Right renal pelvis (tissue), 4 donors: Measurements from ENCODE around the gene CLEC20A. TPM values are rescaled to one million over a fixed set of nuclear protein-coding genes. Genes with fewer than 3 reads are reported as not detected.

Source experiments
- DNase-seq, 4 donors: peaks; one replicate each; pipeline ENCODE4 v3.0.0-alpha.2; 2013; ENCODE audit warnings: low read depth in 4 of 4, low spot score in 3 of 4, missing footprints in 1 of 4
- polyA plus RNA-seq, 4 donors: library from polyadenylated mRNA; unstranded; fragments of 120-200 nt; gene quantifications; one replicate each; pipeline ENCODE4 v1.2.1, GENCODE V29; 2013; ENCODE audit not compliant: insufficient read length in 4 of 4

The CLEC20A gene
- polyA plus RNA-seq, 4 donors: 0.22 to 0.63 (median 0.34) TPM

DNA sequence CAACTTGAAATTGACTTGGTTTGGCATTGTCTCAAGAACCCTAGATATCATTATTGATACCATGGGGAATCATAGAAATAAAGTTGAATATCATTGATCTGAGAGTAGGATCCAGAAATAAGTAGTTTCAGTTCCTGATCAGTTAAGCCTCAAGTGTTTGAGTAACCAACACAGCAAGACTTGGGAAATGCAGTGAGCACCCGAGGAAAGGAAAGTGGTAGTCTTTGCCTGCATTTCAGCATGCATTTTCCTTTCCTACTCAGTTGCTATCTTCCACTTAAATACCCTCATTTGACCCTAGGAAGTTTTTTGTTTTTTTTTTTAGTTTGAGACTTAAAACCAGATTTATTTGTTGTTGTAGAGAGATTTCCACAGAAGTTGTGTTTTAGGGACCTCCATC is 18.9 kb downstream of the CLEC20A start:
- no peak for DNase-seq

- DNase-seq: no peak
Measured at GRCh38 chr1:178477373-178477772, 19.4 kb downstream of the CLEC20A start.

DNA sequence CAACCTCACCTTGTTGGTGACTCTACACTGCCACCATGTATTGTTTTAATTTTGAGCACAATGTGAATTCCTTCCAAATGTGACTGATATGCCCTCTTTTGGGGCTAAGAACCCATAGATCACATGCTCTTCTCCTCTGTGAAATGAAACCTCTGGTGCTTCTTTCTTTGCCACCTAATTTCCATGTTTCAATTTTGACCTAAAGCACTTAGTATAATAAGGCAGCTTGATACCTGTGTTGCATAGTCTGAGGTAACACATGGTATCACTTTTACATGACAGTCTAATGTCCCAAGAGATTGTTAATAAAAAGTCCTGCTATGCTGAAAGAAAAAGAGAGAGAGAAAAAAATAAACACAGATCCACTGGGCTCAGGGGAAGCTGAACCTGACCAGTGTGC is 24.2 kb downstream of the CLEC20A start:
- DNase-seq: no peak

DNA sequence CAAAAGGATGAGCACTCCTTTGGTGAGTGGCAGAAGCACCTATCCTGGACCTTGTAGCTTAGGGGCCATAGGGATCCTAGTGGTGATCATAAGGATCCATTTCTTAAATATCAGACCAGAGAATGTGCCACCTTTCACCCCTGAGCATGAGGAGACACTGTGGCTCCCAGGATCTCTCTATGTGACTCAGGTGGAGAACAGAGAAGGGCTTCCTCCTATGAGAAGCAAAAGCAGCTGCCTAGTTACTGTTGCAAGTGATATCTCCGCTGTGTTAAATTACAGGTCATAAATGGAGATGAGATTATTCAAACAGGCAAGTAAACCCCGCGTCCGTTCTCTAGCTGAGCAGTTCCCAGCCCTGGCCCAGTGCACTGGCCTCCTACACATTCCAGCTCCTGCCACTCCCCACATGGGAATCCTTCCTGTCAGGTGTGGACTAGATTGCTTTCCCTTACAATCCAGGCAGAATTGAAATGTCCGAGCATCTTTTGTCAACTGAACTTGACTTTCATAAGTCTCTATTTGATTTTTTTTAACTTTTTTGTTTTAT is 26.3 kb downstream of the CLEC20A start:
- DNase-seq: peak; percentile 23 to 59 (median 42)

GRCh38 chr1:178467837-178468236 is 28.9 kb downstream of the CLEC20A start:
- DNase-seq: no peak

DNA sequence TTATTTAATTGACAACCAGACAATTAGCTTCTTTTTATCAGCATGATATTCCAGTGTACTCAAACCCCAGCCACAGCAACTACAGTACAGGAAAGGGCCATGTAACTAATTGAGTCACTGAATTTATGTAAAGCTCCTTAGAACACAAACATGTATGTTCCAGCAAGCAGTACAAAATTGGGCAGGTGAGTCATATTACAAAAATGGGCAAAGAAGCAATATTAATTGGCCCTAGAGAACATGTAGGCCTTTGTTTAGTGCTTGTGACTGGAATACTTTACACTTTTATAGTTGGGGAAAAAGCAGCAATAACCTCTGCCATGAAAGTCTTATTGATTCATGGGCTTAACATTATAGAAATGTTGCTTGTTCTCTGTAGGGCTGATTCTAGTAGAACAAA is 31.8 kb downstream of the CLEC20A start:
- no peak for DNase-seq

- DNase-seq: no peak
Measured at GRCh38 chr1:178464566-178464965, 32.2 kb downstream of the CLEC20A start.

DNA sequence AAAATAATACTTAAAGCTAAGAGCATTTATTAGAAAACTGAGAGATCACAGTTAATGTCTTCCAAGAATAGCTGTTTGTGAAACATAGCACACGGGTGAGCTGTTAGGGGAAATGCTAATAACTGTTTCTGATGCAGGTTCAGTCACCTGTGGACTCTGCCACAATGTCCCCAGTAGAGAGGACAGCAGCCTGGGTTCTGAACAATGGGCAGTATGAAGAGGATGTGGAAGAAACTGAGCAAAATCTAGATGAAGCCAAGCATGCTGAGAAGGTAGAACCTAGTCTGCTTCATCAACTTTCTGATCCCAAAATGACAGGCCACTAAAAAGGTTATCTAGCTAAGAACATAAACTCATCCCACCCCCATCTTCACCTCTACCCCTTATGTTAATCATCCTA is 32.6 kb downstream of the CLEC20A start:
- no peak for DNase-seq

- DNase-seq: no peak
Measured at GRCh38 chr1:178461701-178462100, 35.1 kb downstream of the CLEC20A start.

DNA sequence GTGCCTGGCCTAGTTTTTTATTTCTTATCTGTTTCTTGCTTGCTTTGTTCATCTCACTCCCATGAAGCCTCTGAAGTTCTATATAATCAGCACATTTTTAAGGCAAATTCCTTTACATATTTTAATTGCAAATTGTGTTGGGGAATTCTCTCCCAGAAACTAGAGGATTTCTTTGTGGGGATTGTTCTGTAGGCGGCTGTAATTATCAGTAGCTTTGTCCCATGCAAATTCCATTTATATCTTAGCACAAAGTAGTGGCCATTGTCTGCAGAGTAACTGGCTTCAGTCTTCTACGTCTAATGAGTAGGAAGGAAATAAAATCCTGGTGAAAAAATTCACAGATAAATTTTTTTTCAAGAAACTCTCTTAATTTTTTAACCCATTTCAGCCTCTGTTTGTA is 35.7 kb downstream of the CLEC20A start:
- no peak for DNase-seq

- no peak for DNase-seq
Measured at GRCh38 chr1:178458203-178458602, 38.6 kb downstream of the CLEC20A start.

DNA sequence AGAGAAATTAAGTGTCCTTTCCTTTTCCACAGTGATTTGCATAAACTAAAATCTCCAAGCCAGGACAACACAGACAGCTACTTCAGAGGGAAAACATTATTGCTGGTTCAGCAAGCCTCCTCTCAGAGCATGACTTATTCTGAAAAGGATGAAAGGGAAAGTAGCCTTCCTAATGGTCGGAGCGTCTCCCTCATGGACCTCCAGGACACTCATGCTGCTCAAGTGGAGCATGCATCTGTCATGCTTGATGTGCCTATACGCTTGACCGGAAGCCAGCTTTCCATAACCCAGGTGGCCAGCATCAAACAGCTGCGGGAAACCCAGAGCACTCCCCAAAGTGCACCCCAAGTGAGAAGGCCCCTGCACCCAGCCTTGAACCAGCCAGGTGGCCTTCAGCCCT is 39.1 kb downstream of the CLEC20A start:
- no peak for DNase-seq

GRCh38 chr1:178456472-178456871 is 40.3 kb downstream of the CLEC20A start:
- DNase-seq: no peak

- DNase-seq: no peak
Measured at GRCh38 chr1:178452013-178452412, 44.8 kb downstream of the CLEC20A start.

- no peak for DNase-seq
Measured at GRCh38 chr1:178451529-178451928, 45.2 kb downstream of the CLEC20A start.

DNA sequence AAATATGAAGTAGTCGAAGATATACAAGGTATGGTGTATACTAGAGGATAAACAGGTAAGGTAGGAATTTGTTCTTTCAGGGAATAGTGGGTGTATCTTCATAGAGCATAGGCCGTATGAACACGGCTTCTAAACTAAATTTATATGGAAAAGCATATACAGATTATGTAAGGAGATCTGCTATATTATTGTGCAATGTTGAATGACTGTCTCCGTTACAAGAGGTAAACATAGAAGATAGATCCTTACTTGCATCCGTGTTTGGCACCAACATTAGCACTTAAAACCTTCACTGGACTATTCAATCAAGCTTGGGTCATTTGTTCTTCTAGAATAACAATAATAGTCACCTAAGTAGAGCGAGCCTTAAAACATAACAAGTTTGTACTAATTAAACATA is 45.9 kb downstream of the CLEC20A start:
- DNase-seq: no peak

GRCh38 chr1:178442925-178443324 is 53.8 kb downstream of the CLEC20A start:
- DNase-seq: no peak

DNA sequence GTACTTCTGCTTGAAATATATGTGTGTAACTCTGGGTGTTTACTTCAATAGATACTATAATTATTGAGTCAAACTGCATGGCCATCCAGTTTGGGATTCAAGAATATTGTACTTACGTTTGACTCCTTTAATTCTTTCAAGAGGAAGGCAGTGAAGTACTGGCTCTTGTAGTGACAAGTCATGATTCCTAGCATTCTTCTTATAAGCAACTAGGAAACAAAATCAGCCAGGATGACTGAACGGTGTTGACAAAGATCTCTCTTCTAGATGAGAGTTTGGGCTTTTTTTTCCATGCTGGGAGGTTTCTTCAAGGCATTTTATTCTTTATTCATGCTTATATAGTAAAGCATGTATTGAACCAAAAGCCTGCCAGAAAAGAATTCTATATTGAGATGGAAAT is 58.3 kb downstream of the CLEC20A start:
- no peak for DNase-seq

- no peak for DNase-seq
Measured at GRCh38 chr1:178436899-178437298, 59.9 kb downstream of the CLEC20A start.

- DNase-seq: no peak
Measured at GRCh38 chr1:178434899-178435435, 61.8 kb downstream of the CLEC20A start.

DNA sequence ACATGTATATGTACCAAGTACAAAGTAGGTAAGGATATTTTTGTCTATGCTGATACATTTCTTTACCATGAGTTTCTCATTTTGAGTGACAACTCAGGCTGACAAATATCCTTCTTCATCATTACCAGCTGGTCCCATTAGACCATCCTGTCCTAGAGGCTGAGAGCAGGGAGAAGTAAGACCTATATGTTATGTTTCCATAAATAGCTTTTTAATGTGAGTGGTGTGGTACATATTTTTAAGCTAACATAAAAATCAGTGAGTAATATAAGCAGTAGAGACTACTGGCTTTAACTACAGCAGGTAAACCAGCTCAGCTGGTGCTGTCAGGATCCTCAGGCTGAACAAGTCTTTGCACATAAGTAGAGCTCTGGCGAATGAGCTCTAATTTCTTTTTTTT is 62.4 kb downstream of the CLEC20A start:
- no peak for DNase-seq
